ENCODE results near the gene RPL26. TPM values are rescaled to one million over a fixed set of nuclear protein-coding genes. Genes with fewer than 3 reads are reported as not detected.
"Not testable (repeated sequence)": the region's sequence is repeated elsewhere in the genome, so short reads cannot be mapped to it uniquely, and the experiment has no call there.

RPL26 gene
- polyA plus RNA-seq, 10 donors = 3,217 to 3,967 (median 3,406) TPM

DNA sequence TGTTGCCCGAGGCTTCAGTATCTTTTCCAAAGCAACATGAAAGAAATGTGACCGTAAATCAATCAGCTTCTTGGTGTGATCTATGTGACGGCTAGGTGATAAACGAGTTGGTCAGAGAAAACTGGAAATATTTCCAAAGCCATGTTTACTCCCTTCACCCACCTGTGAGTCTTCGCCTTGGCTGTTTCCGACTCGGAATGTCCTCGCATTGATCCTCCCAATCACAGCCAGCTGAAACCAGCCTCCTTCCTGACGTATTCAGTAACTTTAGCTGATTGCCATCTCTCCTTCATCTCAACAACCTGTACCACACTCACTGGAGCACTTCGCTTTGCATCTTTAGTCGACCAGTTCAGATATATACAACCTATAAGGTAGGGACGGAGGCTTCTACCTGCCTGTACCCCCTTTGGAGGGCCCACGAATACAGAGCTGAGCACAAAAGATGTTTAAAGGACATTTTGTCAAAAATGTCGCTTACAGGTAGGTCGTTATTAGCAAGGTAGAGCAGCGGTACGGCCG is 7.2 kb downstream of the RPL26 start:
- peak in 2 of 3 donors; percentile 24 to 58 for DNase-seq

DNA sequence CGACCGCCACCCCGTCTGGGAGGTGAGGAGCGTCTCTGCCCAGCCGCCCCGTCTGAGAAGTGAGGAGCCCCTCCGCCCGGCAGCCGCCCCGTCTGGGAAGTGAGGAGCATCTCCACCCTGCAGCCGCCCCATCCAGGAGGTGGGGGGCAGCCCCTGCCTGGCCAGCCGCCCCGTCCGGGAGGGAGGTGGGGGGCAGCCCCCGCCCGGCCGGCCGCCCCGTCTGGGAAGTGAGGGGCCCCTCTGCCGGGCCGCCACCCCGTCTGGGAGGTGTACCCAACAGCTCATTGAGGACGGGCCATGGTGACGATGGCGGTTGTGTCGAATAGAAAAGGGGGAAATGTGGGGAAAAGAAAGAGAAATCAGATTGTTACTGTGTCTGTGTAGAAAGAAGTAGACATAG is 9.1 kb downstream of the RPL26 start:
- not testable (repeated sequence) for DNase-seq

DNA sequence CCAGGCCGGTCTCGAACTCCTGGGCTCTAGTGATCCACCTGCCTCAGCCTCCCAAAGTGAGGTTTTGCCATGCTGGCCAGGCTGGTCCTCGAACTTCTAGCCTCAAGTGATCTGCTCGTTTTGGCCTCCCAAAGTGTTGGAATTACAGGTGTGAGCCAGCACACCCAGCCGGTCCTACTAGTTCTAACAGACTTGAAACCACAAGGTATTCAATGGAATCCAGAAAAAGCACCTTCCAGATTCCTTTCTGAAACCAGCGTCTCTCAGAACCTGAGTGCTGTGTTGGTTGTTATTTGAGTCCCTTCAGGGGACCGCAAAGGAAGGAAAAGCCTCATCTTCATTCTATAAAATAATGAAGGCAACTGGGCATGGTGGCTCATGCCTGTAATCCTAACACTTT is 10.6 kb downstream of the RPL26 start:
- no peak for DNase-seq

DNA sequence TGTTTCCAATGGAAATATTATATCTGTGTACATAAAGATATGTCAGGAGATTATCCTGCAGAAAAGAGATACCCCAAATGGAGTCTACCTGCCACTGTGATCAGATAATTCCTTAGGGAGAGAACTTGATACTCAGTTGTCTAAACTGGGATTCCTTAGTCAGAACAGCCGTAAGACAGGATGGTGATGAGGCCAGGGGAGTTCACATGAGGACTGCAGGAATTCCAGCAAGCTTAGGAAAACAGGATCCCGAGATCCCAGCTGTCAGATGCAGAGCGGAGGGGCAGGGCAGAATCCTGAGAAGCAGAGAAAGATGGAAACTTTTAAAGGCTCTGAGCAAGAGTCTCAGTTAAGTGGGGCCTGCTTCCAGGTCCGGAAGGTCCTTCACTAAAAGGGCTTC is 11.2 kb downstream of the RPL26 start:
- no peak for DNase-seq

DNA sequence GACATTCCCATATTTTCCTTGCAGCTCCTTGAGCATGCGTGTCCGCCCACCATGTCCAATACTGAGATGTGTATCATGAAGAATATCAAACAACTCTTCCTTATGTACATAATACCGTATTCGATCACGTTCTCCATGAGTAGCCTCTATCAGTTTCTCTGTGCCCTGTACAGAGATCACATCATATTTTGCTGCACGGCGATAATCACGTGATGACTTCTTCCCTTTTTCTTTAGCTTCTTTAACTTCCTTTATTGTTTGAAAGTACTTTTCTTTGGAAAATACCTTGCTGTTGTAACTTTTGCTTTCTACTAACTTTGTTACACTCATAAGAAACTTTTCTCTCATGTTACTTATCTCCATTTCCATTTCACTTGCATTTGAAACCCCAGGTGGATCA is 13.0 kb downstream of the RPL26 start:
- no peak for DNase-seq

DNA sequence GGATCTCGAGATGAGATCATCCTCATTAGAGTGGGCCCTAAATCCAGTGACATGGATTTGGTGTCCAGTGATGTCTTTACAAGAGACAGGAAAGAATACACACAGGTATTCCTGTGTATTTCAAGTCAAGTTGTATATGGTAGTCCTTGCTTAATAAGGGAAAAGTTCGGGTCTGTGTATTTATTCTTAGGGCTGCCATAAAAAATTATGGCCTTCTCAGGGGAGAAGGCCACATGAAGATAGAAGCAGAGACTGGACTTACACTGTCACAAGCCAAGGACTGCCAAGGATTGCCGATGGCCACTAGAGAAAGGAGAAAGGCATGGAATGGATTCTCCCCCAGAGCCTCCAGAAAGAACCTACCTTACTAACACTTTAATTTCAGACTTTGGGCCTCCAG is 14.8 kb downstream of the RPL26 start:
- no peak for DNase-seq

DNA sequence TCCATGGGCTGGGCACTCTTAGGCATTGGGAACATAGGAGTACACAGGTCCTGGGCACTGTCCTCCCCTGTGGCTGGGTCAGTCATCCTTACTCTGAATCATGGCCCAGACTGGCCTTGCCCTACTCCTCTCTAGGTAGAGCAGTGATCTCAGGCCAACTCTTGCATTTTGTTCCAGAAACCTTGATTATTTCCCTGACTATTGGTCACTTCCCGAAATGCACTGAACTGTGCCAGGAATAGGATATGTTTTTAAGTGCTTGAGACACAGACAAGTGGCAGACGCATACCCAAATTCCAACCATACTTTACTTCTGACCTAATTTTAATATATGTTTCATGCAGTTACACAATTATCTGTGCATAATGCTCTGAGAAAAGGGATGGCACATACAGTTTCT is 16.8 kb downstream of the RPL26 start:
- no peak for DNase-seq

DNA sequence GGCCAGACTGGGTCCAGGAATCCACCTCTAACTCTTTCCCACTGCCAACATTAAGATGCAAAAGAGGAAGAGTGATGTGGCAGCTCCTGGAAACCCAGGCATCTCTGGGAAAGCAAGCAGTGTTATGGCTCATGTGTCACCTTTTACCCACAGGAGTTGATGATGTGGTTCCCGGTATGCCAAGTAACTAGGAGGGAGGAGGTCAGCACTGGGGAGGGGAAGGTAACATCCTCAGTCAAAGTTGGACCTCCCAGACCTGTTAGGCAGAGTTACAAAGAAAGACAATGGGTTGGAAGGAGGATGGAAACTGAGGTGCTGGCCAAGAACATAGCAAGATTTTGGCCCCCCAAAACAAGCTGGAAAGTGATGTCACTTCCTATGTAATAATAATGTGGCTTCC is 17.9 kb downstream of the RPL26 start:
- no peak for DNase-seq

DNA sequence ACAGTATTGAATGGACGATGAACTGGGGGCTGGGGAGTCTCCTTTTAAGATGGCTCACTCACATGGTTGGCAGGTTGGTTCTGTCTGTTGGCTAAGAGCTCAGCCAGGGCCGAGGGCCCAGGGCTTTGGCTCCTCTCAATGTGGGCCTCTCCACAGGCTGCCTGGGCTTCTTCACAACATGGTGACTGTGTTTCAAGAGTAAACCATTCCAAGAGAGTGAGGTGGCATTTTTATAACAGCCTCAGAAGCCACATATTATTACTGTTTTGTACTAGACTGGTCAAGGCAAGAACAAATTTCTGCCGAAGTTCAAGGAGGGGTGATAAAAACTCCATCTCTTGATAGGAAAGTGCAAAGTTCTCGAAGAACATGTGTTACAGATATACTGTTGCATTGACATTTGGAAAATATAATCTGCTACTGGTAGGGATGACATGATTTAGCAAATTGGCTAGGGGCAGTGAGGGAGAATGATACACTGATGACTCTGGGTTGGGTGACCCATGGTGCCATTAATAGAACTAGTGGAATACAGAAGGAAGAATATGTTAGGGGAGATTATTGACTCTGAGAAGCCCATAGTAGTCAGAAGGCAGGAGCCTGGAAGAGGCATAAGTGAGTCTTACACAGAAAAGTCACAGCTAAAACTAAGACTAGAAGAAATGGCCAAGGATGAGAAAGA is 20.2 kb downstream of the RPL26 start:
- no peak for DNase-seq

DNA sequence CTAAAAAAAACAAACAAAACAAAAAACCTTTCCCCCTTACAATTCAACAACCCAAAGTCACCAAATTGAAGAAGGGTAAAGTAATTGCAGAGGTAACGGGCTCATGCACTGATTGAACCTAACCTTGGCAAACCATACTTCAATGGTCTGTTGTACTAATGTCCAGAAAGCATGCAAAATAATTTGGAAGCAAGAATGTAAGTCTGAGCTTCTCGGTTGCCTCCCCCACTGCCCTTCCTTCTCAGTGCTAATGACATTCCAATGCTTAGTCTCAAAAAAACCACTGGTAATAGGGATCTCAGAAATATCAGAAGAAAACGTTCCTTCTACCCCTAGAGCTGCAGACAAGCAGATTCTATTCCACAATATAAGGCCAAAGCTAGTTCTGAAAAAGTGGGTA is 22.2 kb downstream of the RPL26 start:
- no peak for DNase-seq

DNA sequence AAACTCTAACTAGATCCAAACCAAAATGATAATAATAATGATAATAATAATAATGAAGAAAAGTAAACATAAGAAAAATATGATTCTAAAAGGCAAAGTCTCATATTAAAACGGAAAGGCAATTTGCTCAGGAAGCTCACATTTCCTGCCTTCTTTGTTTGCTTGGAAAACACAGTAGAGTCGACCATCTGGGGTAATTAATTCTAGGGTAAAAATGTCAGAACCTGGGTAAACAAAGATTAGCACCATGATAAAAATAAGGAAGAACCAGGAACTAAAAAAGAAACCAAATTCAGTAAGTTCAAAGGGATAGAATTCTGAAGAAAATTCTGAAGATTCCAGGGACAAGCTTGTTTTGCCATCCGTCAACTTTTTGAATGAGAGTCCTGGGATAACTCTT is 22.7 kb downstream of the RPL26 start:
- no peak for DNase-seq

DNA sequence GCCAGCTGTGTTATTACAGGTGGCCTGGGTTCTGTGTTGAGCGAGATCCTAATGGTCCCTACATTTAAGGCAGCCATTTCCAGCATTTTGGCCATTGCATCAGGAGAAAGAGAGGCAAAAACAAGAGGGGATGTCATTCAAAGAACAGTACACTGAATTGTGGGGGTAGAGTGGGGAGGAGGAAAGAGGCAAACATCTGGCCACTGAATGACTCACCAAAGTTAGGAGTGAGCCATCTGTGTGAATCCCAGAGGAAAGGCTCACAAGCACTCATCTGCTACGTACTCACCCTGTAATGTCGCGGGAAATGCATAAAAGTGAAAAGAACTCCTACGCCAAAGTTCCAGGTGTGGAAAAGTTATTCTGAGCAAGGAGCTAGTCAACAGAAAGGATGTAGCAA is 23.2 kb downstream of the RPL26 start:
- peak; percentile 55 to 79 (median 74) for DNase-seq

DNA sequence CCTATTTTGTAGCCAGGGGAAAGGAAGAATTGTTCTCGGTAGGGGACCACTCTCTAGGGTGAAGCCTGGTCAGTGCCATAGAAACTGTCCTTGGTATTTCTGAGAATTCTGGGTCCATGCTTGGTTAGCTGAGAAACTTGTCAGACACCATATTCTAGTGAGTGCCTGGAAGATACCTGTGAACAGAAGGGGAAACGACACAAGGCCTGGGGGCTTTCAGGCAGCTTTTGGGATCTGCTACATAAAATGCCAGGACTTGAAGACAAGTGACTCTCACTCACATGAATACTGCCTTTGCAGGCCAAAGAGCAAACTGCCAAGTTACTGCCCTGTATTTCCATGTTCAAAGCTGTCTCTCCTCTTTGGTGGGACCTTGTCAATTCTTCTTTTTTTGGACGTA is 25.1 kb downstream of the RPL26 start:
- no peak for DNase-seq

DNA sequence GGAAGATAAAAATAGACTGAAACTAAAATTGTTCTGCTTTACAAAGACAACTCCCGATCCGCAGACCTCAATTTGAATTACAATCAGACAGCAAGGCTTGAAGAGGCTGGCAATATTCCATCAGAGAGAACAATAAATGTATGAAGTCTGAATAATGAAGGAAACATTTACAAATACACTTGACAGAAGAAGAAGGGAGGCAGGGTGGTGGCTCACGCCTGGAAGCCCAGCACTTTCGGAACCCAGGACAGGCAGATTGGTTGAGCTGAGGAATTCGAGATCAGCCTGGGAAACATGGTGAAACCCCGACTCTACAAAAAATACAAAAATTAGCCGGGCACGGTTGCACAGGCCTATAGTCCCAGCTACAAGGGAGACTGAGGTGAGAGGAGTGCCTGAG is 28.8 kb downstream of the RPL26 start:
- DNase-seq = no peak

DNA sequence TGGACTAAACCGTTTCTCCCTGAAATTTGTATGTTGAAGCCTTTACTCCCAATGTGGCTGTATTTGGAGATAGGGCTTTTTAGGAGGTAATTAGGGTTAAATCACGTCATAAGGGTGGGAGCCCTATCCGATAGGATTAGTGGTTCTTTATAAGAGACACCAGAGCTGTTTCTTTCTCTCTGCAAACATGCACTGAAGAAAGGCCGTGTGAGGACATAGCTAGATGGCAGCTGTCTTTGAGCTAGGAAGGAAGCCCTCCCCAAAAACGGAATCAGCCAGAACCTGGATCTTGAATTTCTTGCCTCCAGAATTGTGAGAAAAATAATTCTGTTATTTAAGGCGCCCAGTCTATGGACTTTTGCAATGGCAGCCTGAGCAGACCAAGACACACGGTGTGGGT is 29.3 kb downstream of the RPL26 start:
- DNase-seq = no peak

DNA sequence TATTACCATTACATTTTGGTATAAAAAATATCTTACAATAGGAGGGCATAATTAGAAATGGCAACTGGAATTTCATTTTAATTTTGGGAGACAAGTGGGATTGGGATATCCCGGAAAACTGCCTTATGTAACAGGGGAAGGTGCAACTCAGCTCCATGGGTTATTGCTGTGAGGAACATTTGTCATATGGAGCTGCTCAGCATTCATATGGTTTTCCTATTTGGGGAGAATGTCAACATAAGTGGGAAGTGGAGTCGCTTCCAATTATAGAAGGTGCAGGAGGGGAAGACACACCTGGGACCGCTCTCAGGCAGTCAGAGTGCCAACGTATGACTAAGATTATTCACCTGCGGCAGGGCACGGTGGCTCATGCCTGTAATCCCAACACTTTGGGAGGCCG is 32.7 kb downstream of the RPL26 start:
- DNase-seq = no peak

DNA sequence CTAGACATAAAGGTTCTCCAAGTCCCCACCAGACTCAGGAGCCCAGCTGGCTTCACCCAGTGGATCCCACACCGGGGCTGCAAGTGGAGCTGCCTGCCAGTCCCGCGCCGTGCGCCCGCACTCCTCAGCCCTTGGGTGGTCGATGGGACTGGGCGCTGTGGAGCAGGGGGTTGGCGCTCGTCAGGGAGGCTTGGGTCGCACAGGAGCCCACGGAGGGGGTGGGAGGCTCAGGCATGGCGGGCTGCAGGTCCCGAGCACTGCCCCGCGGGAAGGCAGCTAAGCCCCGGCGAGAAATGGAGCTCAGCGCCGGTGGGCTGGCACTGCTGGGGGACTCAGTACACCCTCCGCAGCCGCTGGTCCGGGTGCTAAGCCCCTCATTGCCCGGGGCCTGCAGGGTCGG is 36.0 kb downstream of the RPL26 start:
- DNase-seq = not testable (repeated sequence)

DNA sequence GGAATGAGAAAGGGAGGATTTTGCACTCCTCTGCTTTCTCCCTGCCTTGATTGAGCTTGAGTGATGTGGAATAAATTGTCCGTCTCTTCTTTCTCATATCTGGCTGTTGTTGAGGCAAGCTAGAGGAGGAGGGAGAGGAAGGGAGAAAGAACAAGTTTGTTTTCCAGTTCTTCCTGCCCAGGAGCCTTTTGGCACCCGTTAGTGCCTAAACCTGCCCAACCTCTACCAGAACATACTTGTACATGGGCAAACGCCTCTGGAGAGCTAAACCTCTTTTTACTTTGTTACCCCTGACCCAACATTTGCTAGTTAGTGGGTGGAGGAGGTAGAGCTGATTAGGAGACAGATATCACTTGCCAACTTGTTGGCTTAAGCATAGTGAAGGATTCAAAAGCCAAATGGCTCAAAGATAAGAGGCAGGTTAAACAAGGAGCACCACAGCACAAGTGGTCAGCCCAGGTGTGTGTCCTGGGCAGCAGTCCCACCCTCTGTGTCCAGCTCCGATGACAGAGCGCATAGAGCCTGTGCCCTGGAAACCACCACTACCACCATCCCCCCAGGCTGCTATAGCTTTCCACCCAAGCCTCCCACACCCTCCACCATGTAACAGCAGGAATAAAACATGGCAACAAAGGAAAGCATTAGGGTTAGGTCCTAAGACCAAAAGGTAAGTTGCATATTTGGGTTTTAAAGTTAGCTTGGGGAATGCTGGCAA is 36.9 kb downstream of the RPL26 start:
- DNase-seq = no peak

DNA sequence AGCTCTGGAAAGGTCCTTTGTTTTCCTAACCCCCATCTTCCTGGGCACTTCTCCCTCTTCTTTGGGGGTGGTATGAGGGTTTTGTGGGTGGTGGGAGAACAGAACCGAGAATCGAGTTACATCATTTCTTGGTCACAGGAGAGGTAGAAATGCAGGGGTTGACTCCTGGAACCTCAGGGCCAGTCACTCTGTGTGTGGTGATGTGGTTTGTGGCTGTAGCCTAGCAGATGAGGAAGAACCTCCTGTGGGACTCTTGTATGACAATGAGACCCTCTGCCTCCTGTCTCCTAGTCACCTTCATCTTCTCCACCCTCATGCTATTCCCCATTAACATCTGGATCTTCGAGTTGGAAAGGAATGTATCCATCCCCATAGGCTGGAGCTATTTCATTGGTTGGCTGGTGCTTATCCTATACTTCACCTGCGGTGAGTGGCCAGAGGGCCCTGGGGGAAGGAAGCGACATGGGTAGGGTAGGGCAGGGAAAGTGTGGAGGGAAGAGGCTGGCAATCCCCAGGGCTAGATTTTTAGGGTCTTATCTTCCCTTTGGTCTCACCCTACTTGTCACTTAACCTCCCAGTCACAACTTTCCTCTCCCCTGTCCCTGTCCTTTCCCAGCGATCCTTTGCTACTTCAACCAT is 37.8 kb downstream of the RPL26 start:
- DNase-seq = no peak

DNA sequence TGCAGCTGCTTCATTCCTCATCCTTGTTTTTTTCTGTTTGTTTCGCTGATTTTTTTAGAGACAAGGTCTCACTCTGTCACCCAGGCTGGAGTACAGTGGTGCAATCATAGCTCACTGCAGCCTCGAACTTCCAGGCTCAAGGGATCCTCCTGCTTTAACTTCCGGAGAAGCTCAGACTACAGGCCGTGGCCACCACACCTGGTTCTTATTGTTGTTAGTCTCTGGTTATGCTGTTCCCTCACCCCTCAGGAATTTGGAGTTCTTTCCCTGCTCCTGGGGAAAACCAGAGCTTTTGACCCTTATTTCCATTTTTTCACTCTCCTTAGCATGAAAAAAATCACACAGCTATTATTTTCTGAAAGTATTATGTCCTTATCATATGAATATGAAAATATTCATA is 41.5 kb downstream of the RPL26 start:
- no peak for DNase-seq

DNA sequence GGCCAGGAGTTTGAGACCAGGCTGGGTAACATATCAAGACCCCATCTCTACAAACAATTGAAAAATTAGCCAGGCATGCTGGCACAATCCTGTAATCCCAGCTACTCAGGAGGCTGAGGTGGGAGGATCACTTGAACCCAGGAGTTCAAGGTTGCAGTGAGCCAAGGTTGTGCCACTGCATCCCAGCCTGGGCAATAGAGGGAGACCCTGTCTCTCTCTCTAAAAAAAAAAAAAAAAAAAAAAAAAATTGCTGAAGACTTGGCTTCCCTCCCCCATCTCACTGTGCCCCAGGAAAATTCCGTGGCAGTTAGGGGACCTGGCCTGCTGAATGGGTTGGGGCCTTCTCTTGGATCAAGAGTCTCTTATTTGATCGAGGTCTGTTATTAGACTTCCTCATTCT is 43.5 kb downstream of the RPL26 start, which contains the start of gene ODF4:
ODF4 (plus strand) TSS at position 301 of the 400 bp plus-strand sequence. CDS start 212 bp downstream, outside the sequence.
- DNase-seq = no peak

DNA sequence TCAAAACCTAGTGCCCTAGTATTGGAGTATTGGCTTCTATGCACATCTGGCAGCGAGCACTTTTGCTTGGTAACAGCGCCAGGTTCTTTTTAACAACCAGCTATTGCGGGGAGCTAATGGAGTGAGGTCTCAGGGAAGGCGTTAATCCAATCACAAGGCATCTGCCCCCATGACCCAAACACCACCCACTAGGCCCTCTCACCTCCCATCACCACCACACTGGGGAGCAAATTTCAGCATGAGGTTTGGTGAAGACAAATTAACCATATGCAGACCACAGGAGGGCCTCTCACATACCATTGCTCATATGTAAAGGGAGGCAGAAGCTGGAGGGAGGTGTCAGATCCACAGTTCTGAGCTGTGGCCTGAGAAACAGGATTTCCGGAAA is 44.2 kb downstream of the RPL26 start:
- no peak for DNase-seq

Measured in muscle of back (tissue), 11 donors.